ENCODE results near the gene FNBP1. TPM values are rescaled to one million over a fixed set of nuclear protein-coding genes. Genes with fewer than 3 reads are reported as not detected.

The FNBP1 gene
- total RNA-seq, 2 donors from 2014 or later, result 17.1 to 17.9 TPM

DNA sequence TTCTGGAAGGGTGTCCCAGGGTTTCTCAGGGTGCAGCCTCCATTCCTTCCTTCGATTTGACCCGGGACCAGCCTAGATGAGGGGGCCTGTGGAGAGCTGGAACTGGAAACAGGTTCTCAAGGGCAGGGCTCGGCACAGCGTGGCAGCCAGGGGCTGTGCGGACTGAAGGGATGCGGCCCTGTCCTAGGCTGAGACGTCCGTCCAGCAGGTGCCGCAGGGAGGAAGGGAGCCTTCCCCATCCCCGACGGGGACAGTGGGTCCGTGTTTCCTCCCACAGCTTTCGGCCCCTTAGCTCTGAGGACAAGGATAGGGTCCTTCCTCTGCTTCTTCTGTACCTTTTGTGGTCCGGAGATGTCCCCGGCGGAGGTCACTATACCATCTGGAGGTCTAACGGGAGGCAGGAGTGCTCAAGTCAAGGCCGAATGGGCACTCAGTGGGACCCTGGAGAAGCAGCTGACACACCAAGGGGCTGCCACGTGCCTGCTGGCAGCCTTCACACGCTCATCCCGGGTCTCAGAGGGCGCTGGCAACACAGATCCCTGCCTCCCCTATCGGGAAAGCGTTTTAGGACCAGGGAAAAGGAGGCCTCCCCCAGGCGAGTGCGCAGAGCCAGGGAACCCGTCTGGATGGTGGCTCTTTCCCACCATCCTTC lies 157.8 kb downstream of the FNBP1 start:
- ATAC-seq, result peak; percentile 49
- Histone ChIP-seq H3K36me3 (replicated peaks in 1 of 2; ENCODE audit: insufficient read depth in 1 of 2, low read depth in 2 of 2) (peaks cover 0 to 3% of the 10 kb centered on the region in 2 donors), H3K4me3 (peak overlapping the region in 1 of 2 donors; percentile 20), H3K9me3 (no peaks in the 10 kb centered on the region), H3K27me3 (no peaks in the 10 kb centered on the region), H3K4me1 (peaks cover 30% of the 10 kb centered on the region), H3K27ac (peak overlapping the region; percentile 56 to 81 (median 73))
- intact Hi-C loops (cut with DNase I), result loop anchor here (10.0 kb wide), 2 partner anchors 160 to 360 kb away; partner anchors contain the start of gene FNBP1
- DNase-seq, result peak; percentile 45 to 56 (median 48)
- TF ChIP-seq, protein P1, sequence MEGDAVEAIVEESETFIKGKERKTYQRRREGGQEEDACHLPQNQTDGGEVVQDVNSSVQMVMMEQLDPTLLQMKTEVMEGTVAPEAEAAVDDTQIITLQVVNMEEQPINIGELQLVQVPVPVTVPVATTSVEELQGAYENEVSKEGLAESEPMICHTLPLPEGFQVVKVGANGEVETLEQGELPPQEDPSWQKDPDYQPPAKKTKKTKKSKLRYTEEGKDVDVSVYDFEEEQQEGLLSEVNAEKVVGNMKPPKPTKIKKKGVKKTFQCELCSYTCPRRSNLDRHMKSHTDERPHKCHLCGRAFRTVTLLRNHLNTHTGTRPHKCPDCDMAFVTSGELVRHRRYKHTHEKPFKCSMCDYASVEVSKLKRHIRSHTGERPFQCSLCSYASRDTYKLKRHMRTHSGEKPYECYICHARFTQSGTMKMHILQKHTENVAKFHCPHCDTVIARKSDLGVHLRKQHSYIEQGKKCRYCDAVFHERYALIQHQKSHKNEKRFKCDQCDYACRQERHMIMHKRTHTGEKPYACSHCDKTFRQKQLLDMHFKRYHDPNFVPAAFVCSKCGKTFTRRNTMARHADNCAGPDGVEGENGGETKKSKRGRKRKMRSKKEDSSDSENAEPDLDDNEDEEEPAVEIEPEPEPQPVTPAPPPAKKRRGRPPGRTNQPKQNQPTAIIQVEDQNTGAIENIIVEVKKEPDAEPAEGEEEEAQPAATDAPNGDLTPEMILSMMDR (IDR thresholded peaks at IDR 0.05), result peak in 4 of 7 experiments; percentile 28 to 46 (median 35)
- TF ChIP-seq POLR2A (IDR thresholded peaks at IDR 0.05), result no peak
- WGBS, 2 donors, result 10 to 25% methylated on average over 2 to 27 of the region's 27 CpGs

- peaks cover 30% of the 10 kb centered on the region for H3K4me1 ChIP-seq
- H3K9me3 ChIP-seq, result no peaks in the 10 kb centered on the region
- intact Hi-C loops (cut with DNase I), result loop anchor here (10.0 kb wide), 2 partner anchors 160 to 360 kb away; partner anchors contain the start of gene FNBP1
- ATAC-seq (peak; percentile 87), DNase-seq (peak; percentile 90 to 95 (median 94))
- TF ChIP-seq, protein P1 (IDR thresholded peaks at IDR 0.05), result no peak
- peak; percentile 39 to 78 (median 78) for TF ChIP-seq POLR2A (IDR thresholded peaks at IDR 0.05)
- 7 to 23% methylated on average over 7 to 24 of the region's 24 CpGs for WGBS, 2 donors
- peaks cover 0 to 3% of the 10 kb centered on the region in 2 donors for H3K36me3 ChIP-seq (replicated peaks in 1 of 2; ENCODE audit: insufficient read depth in 1 of 2, low read depth in 2 of 2)
- H3K27me3 ChIP-seq, result no peaks in the 10 kb centered on the region
- peak overlapping the region in 1 of 2 donors; percentile 20 for H3K4me3 ChIP-seq
- peak overlapping the region; percentile 56 to 81 (median 73) for H3K27ac ChIP-seq
Observed at GRCh38 chr9:129884220-129885017, 158.6 kb downstream of the FNBP1 start.

- Histone ChIP-seq H3K27ac (no peak overlapping the region), H3K4me1 (peaks cover 30% of the 10 kb centered on the region)
- intact Hi-C loops (cut with DNase I), result loop anchor here (10.0 kb wide), 2 partner anchors 163 to 363 kb away; partner anchors contain the start of gene FNBP1
Observed at GRCh38 chr9:129881547-129882324, 161.3 kb downstream of the FNBP1 start.

More at GRCh38 chr9:129881547-129882324, 161.3 kb downstream of the FNBP1 start:
- H3K9me3 ChIP-seq, result no peaks in the 10 kb centered on the region
- DNase-seq (no peak), ATAC-seq (no peak)
- no peak overlapping the region for H3K4me3 ChIP-seq
- WGBS, 2 donors, result 77 to 85% methylated on average over 11 to 19 of the region's 19 CpGs
- TF ChIP-seq, protein P1 (IDR thresholded peaks at IDR 0.05), result no peak
- H3K36me3 ChIP-seq (replicated peaks in 1 of 2; ENCODE audit: insufficient read depth in 1 of 2, low read depth in 2 of 2), result peaks cover 0 to 4% of the 10 kb centered on the region in 2 donors
- no peaks in the 10 kb centered on the region for H3K27me3 ChIP-seq

All from body of pancreas (tissue), 4 donors.